ENCODE results near the gene KLHL36.

Gene KLHL36

DNA sequence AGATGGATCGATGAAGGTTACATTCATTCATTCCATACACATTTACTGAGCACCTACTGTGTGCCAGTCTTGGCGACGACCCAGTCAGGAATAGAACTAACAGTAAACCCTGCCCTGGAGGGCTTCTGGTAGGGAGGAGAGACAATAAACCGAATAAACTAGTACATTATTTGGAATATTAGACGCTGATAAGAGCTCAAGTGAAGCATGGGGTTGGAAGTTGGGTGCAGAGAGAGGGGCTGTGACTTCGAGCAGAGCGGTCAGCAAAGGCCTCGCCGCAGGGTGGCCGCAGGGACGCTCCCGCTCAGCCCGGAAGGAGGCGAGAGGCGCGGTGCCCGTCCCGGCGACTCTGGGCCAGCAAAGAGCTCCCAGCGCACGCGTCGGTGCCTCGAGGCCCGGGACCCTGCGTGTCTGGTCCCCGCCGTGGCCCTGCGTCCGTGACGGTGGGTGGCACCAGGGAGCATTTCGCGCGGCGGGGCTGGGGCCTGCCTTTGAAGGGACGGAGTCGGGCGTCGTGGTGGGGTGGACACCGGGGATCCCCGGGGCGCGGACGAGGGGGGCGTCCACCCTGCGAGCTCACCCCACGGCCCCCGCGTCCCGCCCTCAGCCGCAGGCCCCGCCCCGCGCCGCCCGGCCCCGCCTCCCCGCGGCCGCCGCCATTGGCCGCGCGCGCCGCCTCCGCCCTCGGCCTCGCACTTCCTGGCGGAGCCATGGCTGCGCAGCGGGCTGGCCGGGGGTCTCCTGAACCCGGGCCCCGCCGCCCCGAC is at the start of gene KLHL36:
Gene KLHL36, plus strand, starts transcription at position 684 of the 767 bp plus-strand sequence. CDS start 2,357 bp downstream, outside the sequence.
- peak; percentile 53 for DNase-seq (ENCODE audit: low read depth)

DNA sequence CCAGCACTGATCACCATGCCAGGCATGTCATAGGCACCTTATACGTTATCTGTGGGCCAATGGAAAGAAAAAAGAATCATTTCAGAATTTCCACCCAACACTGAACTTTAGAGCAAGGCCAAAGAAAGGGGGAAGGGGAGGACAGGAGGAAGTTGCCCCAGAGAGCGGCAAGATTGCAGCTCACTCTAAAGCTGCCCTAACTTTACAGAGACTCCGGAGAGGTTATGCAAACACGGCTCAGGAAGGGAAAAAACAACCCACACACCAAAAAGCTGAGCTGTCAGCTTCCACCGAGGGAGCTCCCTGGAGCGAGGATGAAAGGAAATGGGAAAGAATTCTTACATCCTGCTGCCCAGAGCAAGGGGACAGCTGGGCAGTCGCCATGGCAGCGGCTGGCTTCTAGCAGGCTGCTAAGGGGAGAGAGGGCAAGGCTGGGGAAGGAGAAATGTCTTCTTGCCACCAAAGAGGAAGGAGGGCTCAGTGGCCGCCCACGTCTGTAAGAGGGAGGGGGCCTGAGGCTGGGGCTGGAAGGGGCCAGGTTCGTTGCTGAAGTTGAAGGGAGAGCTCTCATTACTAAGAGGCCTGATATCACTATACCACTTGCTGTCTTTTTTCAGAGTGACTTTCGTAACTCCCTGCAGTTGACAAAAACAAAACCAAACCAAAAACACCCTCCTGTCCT is 48.6 kb upstream of the KLHL36 start:
- DNase-seq (ENCODE audit: low read depth), result peak; percentile 31

DNA sequence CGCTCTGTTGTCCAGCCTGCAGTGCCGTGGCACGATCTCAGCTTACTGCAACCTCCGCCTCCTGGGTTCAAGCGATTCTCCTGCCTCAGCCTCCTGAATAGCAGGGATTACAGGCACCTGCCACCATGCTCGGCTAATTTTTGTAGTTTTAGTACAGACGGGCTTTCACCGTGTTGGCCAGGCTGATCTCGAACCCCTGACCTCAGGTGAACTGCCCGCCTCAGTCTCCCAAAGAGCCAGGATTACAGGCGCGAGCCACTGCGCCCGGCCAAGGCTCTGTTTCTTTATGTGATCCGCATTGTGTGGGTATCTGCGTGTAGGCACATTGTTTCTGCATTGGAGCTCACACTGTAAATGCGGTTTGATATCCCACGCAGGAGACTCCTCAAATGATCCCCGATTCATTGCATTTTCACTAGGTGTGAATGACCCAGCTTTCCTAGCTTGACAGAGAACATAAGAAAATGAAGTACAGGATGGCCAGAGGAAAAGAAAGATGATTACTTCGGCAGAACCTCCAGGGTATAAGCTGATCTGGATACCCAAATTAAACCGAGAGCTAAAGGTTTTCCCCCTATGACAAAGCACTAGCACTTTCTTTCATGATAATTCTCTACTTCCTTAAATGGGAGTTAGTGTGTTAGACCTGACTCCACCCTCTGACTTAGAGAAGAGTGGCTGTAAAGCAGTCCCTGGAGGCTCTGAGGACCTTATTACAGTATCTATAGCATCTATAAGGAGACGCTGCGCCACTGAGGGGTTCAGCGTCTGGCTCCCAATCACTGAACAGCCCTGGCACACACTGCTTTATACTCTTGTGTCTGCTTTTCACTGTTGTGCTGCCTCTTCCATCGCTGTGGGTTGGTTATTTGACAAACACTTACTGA is 47.7 kb upstream of the KLHL36 start:
- no peak for DNase-seq (ENCODE audit: low read depth)

- DNase-seq (ENCODE audit: low read depth), result no peak
Measured at GRCh38 chr16:84603140-84603816, 45.0 kb upstream of the KLHL36 start.

DNA sequence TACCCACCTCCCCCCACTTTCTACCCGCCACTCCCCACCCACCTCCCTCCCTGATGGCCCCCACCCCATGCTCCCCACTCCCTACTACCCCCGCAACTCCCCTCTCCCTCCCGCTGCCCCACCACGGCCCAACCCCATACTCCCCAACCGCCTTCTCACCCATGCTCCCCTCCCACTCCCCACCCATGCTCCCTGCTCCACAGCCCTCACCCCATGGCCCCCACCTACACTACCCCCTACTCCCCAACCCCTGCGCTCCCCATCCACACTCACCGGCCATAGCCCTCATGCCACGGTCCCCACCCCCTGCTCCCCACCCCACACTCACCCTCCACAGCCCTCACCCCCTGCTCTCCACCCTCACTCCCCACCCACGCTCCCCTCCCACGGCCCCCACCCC is 44.4 kb upstream of the KLHL36 start:
- DNase-seq (ENCODE audit: low read depth), result no peak

- no peak for DNase-seq (ENCODE audit: low read depth)
Measured at GRCh38 chr16:84604477-84605013, 43.8 kb upstream of the KLHL36 start.

DNA sequence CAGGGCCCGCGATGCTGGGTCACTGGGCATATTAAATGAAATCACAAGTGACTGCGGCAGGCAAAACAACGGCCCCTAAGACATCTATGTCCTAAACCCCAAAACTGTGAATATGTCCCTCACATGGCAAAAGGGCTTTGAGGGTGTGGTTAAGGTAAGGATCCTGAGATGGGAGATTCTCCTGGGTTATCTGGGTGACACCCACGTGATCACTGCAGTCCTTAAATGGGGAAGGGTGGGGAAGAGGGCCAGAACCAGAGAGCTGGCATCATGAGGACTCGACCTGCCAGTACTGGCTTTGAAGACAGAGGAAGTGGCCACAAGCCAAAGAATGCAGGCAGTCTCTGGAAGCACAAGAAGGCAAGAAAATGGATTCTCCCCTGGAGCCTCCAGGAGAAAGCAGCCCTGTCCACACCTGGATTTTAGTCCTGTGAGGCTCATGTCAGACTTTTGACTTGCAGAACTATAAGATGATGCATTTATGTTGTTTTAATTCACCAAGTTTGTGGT is 42.9 kb upstream of the KLHL36 start:
- DNase-seq (ENCODE audit: low read depth), result no peak

GRCh38 chr16:84606081-84606875 is 42.0 kb upstream of the KLHL36 start:
- no peak for DNase-seq (ENCODE audit: low read depth)

- DNase-seq (ENCODE audit: low read depth), result no peak
Measured at GRCh38 chr16:84607061-84607460, 41.2 kb upstream of the KLHL36 start.

GRCh38 chr16:84607694-84608093 is 40.6 kb upstream of the KLHL36 start:
- DNase-seq (ENCODE audit: low read depth), result no peak

GRCh38 chr16:84608282-84608681 is 40.0 kb upstream of the KLHL36 start:
- no peak for DNase-seq (ENCODE audit: low read depth)

DNA sequence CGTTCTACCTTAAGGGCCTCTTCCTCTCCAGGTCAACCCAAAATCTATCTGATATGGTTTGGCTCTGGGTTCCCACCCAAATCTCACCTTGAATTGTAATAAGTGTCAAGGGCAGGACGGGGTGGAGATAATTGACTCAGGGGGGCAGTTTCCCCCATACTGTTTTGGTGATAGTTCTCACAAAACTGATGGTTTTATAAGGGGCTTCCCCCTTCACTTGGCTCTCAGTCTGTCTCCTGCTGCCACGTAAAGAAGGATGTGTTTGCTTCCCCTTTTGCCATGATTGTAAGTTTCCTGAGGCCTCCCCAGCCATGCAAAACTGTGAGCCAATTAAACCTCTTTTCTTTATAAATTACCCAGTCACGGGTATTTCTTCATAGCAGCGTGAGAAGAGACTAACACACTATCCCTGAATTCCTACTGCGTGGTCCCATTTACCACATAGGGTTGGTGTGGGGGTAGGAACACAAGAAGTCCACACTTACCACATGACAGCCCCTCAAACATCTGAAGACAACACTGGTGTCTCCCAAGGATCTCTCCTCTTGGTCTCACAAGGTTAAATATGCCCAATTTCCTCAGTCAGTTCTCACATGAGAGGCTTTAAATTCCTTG is 38.6 kb upstream of the KLHL36 start:
- no peak for DNase-seq (ENCODE audit: low read depth)

- DNase-seq (ENCODE audit: low read depth), result no peak
Measured at GRCh38 chr16:84610376-84610775, 37.9 kb upstream of the KLHL36 start.

DNA sequence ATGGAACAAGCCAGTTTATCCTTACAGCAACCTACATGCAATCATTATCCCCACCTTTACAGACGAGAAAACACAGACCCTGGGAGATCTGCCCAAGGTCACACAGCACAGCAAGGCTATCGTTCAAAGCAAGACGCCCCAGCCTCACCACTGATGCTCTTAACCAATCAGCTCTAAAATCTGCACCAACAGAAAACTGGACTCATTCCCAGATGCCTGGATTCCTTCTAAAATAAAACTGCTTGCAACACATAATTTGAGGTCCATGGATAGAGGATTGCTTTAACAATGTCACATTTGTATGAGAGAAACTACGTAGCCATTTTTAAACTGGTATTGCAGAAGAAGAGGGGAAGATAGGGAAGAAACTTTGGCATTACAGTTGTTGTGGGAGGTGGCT is 37.3 kb upstream of the KLHL36 start:
- no peak for DNase-seq (ENCODE audit: low read depth)

DNA sequence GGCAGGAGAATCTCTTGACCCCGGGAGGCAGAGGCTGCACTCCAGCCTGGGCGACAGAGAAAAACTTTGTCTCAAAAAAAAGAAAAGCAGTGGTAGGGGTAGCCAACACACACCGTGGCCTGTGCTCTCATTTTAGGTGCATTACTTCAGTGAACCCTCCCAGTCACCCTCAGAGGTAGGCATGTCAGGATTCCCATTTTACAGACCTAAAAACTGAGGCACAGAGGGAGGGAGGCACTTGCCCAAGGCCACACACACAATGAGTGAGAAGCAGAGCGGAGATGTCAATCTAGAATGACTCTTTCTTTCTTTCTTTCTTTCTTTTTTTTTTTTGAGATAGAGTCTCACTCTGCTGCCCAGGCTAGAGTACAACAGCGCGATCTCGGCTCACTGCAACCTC is 35.6 kb upstream of the KLHL36 start:
- no peak for DNase-seq (ENCODE audit: low read depth)

DNA sequence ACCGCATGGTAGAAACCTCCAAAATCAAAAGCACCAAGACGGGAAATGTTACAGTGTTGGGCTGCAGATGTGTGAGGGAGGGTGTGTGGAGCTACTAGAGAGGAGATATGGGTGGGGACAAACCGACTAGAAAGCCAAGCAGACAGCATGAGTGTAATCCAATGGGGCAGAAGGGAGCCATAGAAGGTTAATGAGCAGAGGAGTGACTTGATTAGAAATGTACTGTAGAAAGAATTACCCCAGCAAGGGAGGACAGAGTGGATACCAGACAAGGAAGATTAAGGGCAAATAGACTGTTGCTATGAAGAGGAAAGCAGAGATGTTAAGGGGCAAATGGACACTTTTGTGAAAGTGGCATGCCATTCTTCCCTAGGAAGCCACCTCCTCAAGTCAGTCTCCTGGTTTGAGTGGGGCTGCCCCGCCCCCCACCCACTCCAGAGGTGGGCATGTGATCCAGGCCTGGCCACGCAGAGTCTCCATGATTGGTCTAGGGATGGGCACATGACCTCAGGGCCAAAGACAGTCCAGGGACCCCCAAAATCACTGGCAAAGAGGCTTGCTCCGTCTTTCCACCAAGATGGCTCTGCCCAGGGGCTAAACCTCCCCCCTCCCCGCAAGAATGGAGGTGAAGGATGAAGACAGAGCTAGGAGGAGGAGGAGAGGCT is 34.8 kb upstream of the KLHL36 start:
- no peak for DNase-seq (ENCODE audit: low read depth)

GRCh38 chr16:84614073-84614459 is 34.2 kb upstream of the KLHL36 start:
- DNase-seq (ENCODE audit: low read depth), result no peak

DNA sequence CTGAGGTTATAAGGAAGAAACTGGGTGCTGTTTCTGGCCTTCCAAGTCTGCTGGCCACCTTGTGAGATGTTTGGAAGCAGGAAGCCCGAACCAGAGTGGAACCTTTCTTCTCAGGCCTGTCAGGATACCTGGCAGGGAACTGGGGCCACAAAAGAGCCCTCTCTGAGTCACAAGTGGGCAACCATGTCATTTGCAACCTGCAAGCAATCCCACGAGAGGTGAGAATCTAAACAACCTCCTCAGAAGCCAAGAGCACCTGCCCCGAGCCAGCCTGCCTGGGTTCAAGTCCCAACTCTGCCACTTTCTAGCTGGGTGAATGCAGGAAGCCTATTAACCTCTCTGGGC is 33.7 kb upstream of the KLHL36 start:
- DNase-seq (ENCODE audit: low read depth), result no peak

DNA sequence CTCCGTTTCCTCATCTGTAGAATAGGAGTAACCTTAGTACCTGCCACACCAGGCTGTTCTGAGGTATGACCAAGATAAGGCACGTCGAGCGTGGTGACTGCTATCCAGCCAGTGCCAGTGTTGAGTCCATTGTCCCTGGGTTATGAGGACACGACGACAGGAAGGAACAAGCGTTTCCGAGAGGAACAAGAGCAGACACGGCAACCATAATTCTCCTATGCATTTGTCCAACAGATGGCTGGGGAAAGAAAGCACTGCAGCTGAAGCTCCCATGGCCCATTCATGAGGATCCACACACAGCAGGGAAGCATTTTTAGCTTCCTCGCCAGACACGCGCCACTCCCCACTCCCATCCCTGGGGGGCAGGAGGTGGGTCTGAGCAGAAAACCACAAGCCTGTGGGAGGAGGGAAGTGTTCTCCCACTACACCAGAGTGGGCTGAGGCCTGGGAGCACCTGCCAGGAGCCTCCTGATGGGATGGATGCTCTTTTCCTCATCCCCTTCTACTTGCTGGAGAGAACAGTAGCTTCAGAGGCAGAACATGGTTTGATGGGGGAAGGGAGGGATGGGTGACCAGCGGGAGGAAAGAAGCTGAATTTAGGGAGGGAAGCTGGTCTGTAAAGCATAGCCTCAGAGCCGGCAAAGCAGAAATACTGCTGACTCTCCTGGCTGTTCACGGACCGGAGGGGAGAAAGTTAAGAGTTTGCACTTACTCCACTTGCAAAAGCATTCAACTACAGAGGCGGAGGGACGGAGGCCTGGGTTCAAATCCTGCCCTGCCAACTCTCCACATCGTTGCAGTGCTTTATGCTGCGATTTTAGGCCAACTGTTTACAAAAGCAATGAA is 33.1 kb upstream of the KLHL36 start:
- DNase-seq (ENCODE audit: low read depth), result no peak

Measured in stimulated activated CD8-positive, alpha-beta memory T cell treated with anti-CD3 and anti-CD28 coated beads, Interleukin-15, amount 100 ng/mL, for 24 hours (primary cell).